Adrenal gland (tissue), 12 donors: Measurements from ENCODE around the gene CPPED1. TPM values are rescaled to one million over a fixed set of nuclear protein-coding genes. Genes with fewer than 3 reads are reported as not detected.

Experiments used
- DNase-seq, 7 donors: peaks; one replicate each; pipeline ENCODE4 v3.0.0-alpha.2; 2019 to 2020
- H3K27ac ChIP-seq, 5 donors: fragments of 200-600 bp; sonication (generic) in 4 of 5; 1 replicate in 3 of 5; 2 replicates in 2 of 5; pipeline versions ENCODE4 v1.5.1 to v1.8.0; 2016 to 2020; ENCODE audit warnings: mild to moderate bottlenecking in 1 of 5
- H3K27me3 ChIP-seq: fragments of 200-600 bp; 2 replicates; pipeline ENCODE4 v1.8.0; 2021
- H3K36me3 ChIP-seq, 2 donors: fragments of 200-600 bp; replicated peaks in 1 of 2; 1 replicate in 1 of 2; 2 replicates in 1 of 2; pipeline versions ENCODE4 v1.5.1 to v1.8.0; 2018 to 2022
- H3K4me1 ChIP-seq, 2 donors: fragments of 200-600 bp; replicated peaks in 1 of 2; 1 replicate in 1 of 2; 2 replicates in 1 of 2; pipeline versions ENCODE4 v1.5.1 to v1.8.0; 2018 to 2021
- H3K4me3 ChIP-seq, 4 donors: fragments of 200-600 bp; sonication (generic) in 3 of 4; one replicate each; pipeline ENCODE4 v1.5.1; 2016 to 2018
- H3K9me3 ChIP-seq, 3 donors: fragments of 200-600 bp; sonication (generic) in 1 of 3; replicated peaks in 1 of 3; 1 replicate in 2 of 3; 2 replicates in 1 of 3; pipeline versions ENCODE4 v1.5.1 to v1.8.0; 2016 to 2021
- CTCF ChIP-seq, 6 experiments: fragments of 450-650 bp in 4 of 6; fragments of 200-600 bp in 2 of 6; sonication (generic) in 1 of 6; IDR thresholded peaks; 1 replicate in 5 of 6; 2 replicates in 1 of 6; pipeline versions ENCODE4 v1.5.1 to v1.8.0; 2016 to 2021; ENCODE audit warnings: antibody characterized with exemption in 6 of 6, mild to moderate bottlenecking in 2 of 6, moderate library complexity in 1 of 6
- POLR2A ChIP-seq, 2 donors: fragments of 450-650 bp; IDR thresholded peaks; one replicate each; pipeline ENCODE4 v1.6.1; 2017; ENCODE audit warnings: antibody characterized with exemption in 2 of 2, mild to moderate bottlenecking in 2 of 2, moderate library complexity in 1 of 2
- WGBS, 4 donors: extraction: QIAGEN DNeasy Blood & Tissue Kit in 2 of 4; methylation state at CpG; one replicate each; pipeline versions ENCODE4 v1.1.5 to v1.1.7; 2013 to 2017; 5-methylcytosine and 5-hydroxymethylcytosine counted together
- intact Hi-C, 2 donors: fragments of 100-400 bp; cut with DNase I; formaldehyde crosslinking; loops; one replicate each; pipeline versions ENCODE4 v1.14.1 to v1.15.0; 2022 to 2023
- microRNA-seq, 3 donors: library from miRNA; unstranded; fragments of <30 nt; microRNA quantifications; one replicate each; pipeline ENCODE4, GENCODE V29; 2017 to 2020
- polyA plus RNA-seq, 3 donors: library from polyadenylated mRNA; stranded (reverse); fragments of 200-250 nt in 2 of 3; fragments of 350-450 nt in 1 of 3; fragmentation: Illumina TruSeq in 1 of 3; extraction: RNeasy Lipid Tissue Mini Kit (QIAGEN cat#74804) in 1 of 3; gene quantifications; one replicate each; pipeline ENCODE4 v1.2.3, GENCODE V29; 2013 to 2014
- small RNA-seq, 2 donors: library from RNA; depleted of rRNA; stranded (forward); fragments of <200 nt; gene quantifications; one replicate each; pipeline ENCODE3, GENCODE V24; 2016
- total RNA-seq, 9 donors: library from RNA; depleted of rRNA in 4 of 9; stranded (reverse); fragments of >200 nt in 4 of 9; fragments of 120-200 nt in 1 of 9; fragmentation: NEBNext Ultra II Directional in 1 of 9; extraction: Animal tissue kit (Norgen Biotek cat#: 25700) in 1 of 9; gene quantifications; one replicate each; pipeline versions ENCODE4 v1.1.0 to v1.2.4, GENCODE V29; 2013 to 2023
- donor health status: healthy with polysubstance abuse.
- donor health status: Bipolar disorder and iron deficiency.
- donor health status: DM: yes; HTN: yes; CAD: no.
- donor health status: DM: no; HTN: no; CAD: no.
- donor health status: DM: no; HTN: no; CAD: no.
- donor health status: DM: yes; HTN: yes; CAD: no.

Gene CPPED1
- total and polyA plus RNA-seq, 12 donors = 8.1 to 38.1 (median 14.2) TPM

- Histone ChIP-seq H3K9me3 (no peaks in the 10 kb centered on the region), H3K27me3 (no peaks in the 10 kb centered on the region), H3K4me3 (no peak overlapping the region), H3K36me3 (no peaks in the 10 kb centered on the region), H3K27ac (no peak overlapping the region), H3K4me1 (no peaks in the 10 kb centered on the region)
- no peak for DNase-seq
- intact Hi-C loops = no loop called here
- TF ChIP-seq CTCF (IDR thresholded peaks at IDR 0.05) (no peak), POLR2A (IDR thresholded peaks at IDR 0.05) (no peak)
- 74 to 84% (median 79%) methylated on average over 9 of the region's 9 CpGs for WGBS, 4 donors
Measured at GRCh38 chr16:12612598-12613101, 191.0 kb downstream of the CPPED1 start.

DNA sequence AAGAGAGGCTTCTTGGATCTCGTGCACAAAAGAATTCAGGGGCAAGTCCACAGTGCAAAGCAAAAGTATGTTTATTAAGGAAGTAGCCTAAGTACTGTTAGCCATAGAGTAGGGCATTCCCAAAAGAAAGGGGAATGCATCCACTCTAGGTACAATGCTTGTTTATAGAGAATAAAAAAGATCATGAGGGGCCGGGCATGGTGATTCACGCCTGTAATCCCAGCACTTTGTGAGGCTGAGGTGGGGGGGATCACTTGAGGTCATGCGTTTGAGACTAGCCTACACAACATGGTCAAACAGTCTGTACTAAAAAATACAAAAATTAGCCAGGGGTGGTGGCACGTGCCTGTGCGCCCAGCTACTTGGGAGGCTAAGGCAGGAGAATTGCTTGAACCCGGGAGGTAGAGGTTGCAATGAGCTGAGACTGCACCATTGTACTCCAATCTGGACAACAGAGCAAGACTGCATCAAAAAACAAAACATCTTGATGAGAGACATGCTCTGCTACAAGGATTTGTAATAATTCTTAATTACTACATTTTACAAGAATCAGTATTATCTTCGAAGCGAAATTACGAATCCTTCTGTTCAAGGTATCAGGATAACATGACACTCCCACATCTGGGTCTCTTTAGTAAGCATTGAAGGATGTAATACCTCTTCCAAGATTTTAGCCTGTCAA, 191.6 kb downstream of the CPPED1 start:
- Histone ChIP-seq H3K4me1 (no peaks in the 10 kb centered on the region), H3K36me3 (no peaks in the 10 kb centered on the region), H3K27me3 (no peaks in the 10 kb centered on the region), H3K9me3 (no peaks in the 10 kb centered on the region), H3K27ac (no peak overlapping the region), H3K4me3 (no peak overlapping the region)
- no peak for TF ChIP-seq CTCF (IDR thresholded peaks at IDR 0.05)
- no peak for TF ChIP-seq POLR2A (IDR thresholded peaks at IDR 0.05)
- 78 to 87% (median 82%) methylated on average over 10 of the region's 10 CpGs for WGBS, 4 donors
- intact Hi-C loops = no loop called here
- no peak for DNase-seq

GRCh38 chr16:12611006-12611477, 192.6 kb downstream of the CPPED1 start:
- no peak for DNase-seq
- no peak overlapping the region for H3K4me3 ChIP-seq
- no peaks in the 10 kb centered on the region for H3K27me3 ChIP-seq
- no peaks in the 10 kb centered on the region for H3K36me3 ChIP-seq
- H3K4me1 ChIP-seq = no peaks in the 10 kb centered on the region
- intact Hi-C loops = no loop called here
- TF ChIP-seq POLR2A (IDR thresholded peaks at IDR 0.05) = no peak
- 62 to 70% (median 67%) methylated on average over 4 of the region's 4 CpGs for WGBS, 4 donors
- no peaks in the 10 kb centered on the region for H3K9me3 ChIP-seq
- H3K27ac ChIP-seq = no peak overlapping the region

GRCh38 chr16:12609937-12610699, 193.6 kb downstream of the CPPED1 start:
- no peak for TF ChIP-seq CTCF (IDR thresholded peaks at IDR 0.05)
- no peak for TF ChIP-seq POLR2A (IDR thresholded peaks at IDR 0.05)
- intact Hi-C loops = no loop called here
- Histone ChIP-seq H3K27me3 (no peaks in the 10 kb centered on the region), H3K4me3 (no peak overlapping the region), H3K4me1 (no peaks in the 10 kb centered on the region), H3K27ac (no peak overlapping the region), H3K36me3 (no peaks in the 10 kb centered on the region), H3K9me3 (no peaks in the 10 kb centered on the region)
- 72 to 82% (median 80%) methylated on average over 8 of the region's 8 CpGs for WGBS, 4 donors
- no peak for DNase-seq

Small RNA genes within 50 kb of the gene (microRNA-seq; reads per million reads assigned to microRNA genes)
- gene MIR4718 = 0 reads per million in 3 donors

Small RNA genes within 50 kb of the gene (small RNA-seq; reads per million reads assigned to genes)
- gene MIR4718 = 0 reads per million in 2 donors
- 0 reads per million in 2 donors for gene RF00443

Other genes starting within 250 kb of the CPPED1 start
- gene SHISA9, start 97.7 kb upstream of the CPPED1 start, total RNA-seq = 1 to 10 TPM in 3 of 9 donors, under 1 TPM in 6; 0.04 to 4.8 (median 0.28) TPM
- 1 to 10 TPM in 1 of 3 donors, under 1 TPM in 2; 0.27 to 4.7 (median 0.80) TPM for gene SHISA9, start 97.7 kb upstream of the CPPED1 start, polyA plus RNA-seq